GM13977 (cell line): ENCODE measurements around the gene CORO7.
A peak's percentile ranks its signal among the peaks of the same experiment; 100 is the strongest.

ENCODE experiments used
- DNase-seq: peaks from one replicate; pipeline ENCODE4 v3.0.0; 2012; ENCODE audit warnings: low spot score
- in situ Hi-C: fragments of 300-500 bp; cut with MboI; formaldehyde crosslinking; loops from one replicate; pipeline ENCODE4 v1.12.0; 2022; ENCODE audit warnings: low sequenced_read_pairs, low pct_unique_long_range_greater_than_20kb, mixed read lengths, inconsistent platforms; ENCODE audit not compliant: unreplicated experiment
- TF ChIP-seq, protein P1 (sequence below): IDR thresholded peaks from 2 replicates; pipeline ENCODE4 v1.5.1; 2012; ENCODE audit warnings: mild to moderate bottlenecking, control low read depth; ENCODE audit not compliant: insufficient read depth; ENCODE audit errors: extremely low read depth, missing control alignments

Gene CORO7

DNA sequence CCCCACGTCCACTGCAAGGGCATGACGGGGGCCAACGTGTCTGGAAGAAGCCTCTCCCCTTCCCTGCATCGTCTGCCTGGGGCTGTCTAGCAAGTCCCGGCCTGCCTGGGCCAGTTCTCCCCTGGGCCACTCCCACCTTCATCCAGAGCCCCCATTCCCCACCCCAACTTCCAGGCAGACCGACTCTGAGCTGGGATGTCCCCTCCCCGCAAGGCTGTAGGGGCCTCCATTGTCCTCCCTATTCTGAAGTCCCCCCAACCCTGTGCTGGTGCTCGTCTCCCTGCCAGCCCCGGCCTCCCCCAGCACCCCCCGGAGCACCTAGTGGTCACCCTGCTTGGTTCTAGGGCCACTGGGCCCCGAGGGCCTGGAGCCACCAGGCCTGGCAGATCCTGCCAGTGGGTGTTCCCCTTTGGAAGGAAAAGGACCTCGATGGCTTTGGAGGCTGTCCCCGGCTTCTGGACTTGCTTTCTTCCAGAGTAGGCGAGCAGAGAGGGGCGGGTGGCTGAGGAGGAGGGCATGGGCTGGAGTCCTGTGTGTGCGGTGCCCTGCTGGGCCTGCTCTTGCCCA lies 95.7 kb downstream of the CORO7 start:
- in situ Hi-C loops = no loop called here
- TF ChIP-seq, protein P1, sequence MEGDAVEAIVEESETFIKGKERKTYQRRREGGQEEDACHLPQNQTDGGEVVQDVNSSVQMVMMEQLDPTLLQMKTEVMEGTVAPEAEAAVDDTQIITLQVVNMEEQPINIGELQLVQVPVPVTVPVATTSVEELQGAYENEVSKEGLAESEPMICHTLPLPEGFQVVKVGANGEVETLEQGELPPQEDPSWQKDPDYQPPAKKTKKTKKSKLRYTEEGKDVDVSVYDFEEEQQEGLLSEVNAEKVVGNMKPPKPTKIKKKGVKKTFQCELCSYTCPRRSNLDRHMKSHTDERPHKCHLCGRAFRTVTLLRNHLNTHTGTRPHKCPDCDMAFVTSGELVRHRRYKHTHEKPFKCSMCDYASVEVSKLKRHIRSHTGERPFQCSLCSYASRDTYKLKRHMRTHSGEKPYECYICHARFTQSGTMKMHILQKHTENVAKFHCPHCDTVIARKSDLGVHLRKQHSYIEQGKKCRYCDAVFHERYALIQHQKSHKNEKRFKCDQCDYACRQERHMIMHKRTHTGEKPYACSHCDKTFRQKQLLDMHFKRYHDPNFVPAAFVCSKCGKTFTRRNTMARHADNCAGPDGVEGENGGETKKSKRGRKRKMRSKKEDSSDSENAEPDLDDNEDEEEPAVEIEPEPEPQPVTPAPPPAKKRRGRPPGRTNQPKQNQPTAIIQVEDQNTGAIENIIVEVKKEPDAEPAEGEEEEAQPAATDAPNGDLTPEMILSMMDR = no peak
- DNase-seq = no peak

DNA sequence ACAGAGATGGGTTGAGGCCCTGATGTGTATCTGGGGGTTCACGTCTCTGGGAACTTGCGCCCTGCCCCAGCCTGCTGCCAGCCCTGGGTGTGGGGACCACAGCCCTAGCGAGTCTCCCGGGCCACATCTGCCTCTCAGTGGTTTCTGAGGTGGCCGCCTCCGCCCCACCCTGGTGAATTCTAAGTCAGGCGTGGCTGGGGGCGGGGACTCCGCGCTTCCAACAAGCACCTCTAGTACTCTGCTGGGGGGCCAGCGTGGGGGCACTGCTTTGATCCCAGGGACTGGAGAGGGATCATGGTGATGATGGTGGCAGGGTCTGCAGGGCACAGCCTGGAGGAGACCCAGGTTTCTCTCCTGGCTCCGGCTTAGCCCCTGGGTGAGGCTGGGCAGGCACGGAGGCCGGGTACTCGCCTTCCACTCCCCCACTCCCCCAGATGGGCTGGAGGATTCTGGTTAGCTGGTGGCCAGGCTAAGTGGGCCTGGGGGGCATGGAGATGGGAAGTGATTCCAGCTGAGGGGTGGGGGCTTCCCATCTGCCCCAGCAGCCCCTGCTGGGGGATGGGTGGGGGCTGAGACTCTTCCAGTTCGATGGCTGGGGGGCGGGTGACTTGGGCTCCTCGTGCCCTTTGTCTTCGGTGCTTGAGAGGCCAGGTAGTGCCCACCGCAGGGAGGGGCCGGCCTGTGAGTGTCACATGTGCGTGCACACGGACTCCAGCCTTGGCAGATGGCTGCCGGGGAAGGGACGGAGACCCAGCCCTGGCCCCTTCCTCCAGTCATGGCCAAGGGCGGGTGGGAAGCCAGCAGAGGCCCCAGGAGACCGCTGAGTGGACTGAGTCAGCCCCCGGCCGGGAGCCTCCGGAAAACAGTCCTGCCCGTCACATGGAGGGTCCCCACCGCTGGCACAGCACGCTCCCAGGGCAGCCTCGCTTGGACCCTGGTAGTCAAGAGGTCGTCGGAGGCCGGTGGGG lies 96.7 kb downstream of the CORO7 start:
- in situ Hi-C loops = no loop called here
- TF ChIP-seq, protein P1 = no peak
- peak; percentile 81 for DNase-seq

DNA sequence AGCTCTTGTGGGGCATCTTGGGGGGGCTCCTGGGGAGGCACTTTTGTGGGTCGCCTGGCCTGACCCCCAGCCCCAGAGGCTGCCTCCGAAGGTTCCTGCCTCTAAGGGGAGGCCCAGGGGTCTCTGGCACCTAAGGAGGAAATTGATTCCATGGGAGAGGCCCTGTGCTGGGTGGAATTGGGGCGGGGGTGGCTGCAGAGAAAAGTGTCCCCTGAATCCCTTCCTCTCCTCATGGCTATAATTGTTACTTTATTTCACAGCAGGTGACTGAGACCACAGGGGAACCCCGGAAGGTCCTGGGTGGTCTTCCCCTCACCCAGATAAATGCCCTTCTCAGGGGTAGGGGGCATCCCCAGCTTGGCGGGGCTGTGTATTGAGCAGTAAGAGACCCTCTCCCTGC lies 97.4 kb downstream of the CORO7 start:
- in situ Hi-C loops = no loop called here
- TF ChIP-seq, protein P1 = no peak
- no peak for DNase-seq

DNA sequence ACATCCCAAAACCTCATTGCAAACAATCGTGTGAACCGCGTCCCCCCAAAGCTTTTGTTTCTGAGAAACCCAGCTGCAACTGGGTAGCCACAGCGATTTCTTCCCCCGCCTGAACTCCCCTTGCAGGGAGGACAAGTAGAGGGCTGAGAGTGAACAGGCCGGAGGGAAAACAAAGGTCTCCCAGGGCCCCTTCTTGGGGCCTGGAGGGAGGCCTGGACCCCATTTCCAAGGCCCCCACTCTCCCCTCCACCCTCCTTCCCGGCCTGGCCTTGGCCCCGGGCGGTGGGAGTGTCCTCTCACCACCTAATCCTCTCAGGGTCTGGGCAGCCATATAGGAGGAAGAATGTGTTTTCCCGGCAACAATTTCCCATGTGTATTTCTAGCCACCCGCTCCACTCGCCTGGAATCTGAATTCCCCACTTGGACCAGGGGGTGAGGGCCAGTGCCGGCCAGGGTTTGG lies 97.9 kb downstream of the CORO7 start:
- in situ Hi-C loops = no loop called here
- TF ChIP-seq, protein P1 = no peak
- no peak for DNase-seq

DNA sequence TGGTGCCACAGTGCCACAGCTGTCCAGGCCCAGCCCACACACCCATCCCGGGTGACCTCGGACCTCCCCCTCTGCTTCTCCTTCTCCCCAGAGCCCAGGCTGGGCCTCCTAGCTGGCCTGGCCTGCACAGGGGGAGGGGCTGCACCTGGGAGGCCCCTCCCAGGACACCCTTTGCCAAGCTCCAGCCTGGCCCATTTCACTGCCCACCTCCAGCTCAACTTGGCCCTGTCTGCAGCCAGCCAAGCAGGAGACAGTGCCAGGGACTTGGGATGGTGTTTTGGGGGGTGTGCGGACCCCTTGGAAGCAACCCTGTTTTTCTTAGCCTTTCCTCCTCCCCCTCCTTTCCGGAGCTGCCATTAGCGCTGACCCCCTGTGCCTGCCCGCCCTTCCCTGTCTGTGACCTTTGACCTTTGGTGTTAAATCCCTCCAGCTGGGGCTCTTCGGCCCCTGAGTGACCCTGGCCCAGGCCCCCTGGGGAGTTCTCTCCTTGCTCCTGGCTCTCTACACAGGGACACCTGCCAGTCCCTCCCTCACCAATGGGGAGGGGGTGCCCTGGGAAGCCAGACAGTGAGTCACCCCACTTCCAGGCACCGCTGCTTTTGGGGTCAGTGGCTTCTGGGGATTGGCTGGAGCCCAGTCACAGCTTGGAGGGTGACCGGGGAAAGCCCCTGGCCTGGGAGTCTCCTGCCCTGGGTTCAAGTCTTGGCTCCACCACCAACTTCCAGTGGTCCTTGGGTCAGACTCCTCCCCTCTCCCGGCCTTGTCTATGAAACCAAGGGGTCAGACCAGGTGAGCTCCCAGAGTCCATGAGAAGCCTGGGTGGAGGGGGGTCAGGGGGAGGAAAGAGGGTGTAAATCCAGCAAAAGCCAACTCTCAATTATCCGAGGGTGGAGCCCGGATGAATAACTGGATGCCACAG lies 98.6 kb downstream of the CORO7 start:
- no peak for DNase-seq
- TF ChIP-seq, protein P1 = no peak
- in situ Hi-C loops = no loop called here
